Stimulated activated CD8-positive, alpha-beta memory T cell treated with anti-CD3 and anti-CD28 coated beads, Interleukin-4, amount 100 ng/mL, for 1 hour (primary cell): ENCODE results near the gene FKBP2.

Source experiments
- DNase-seq, 2 donors: peaks; one replicate each; pipeline ENCODE4 v3.0.0-alpha.2; 2020; ENCODE audit warnings: low read depth in 2 of 2, low spot score in 1 of 2

Gene FKBP2

DNA sequence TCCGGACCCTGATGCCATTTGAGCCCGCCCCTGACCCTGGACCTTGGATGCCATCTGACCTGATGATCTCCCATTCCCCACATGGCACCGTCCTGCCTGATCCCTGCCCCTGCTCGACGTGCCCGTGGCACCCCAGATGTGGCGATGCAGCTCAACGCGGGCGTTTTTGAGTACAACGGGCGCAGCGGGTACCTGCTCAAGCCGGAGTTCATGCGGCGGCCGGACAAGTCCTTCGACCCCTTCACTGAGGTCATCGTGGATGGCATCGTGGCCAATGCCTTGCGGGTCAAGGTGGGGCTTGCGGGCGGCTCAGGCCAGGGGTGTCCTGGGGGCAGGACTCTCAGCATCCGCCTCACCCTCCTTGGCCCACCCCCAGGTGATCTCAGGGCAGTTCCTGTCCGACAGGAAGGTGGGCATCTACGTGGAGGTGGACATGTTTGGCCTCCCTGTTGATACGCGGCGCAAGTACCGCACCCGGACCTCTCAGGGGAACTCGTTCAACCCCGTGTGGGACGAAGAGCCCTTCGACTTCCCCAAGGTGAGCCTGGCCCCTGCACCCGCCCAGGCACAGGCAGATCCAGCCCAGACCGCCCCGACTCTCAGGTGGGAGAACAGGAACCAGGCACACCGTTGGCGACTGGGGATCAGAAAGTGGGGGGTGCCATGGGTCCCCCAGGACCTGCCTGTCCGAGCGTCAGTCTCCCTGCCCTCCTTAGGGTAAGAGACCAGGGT lies 21.5 kb downstream of the FKBP2 start:
- no peak for DNase-seq

DNA sequence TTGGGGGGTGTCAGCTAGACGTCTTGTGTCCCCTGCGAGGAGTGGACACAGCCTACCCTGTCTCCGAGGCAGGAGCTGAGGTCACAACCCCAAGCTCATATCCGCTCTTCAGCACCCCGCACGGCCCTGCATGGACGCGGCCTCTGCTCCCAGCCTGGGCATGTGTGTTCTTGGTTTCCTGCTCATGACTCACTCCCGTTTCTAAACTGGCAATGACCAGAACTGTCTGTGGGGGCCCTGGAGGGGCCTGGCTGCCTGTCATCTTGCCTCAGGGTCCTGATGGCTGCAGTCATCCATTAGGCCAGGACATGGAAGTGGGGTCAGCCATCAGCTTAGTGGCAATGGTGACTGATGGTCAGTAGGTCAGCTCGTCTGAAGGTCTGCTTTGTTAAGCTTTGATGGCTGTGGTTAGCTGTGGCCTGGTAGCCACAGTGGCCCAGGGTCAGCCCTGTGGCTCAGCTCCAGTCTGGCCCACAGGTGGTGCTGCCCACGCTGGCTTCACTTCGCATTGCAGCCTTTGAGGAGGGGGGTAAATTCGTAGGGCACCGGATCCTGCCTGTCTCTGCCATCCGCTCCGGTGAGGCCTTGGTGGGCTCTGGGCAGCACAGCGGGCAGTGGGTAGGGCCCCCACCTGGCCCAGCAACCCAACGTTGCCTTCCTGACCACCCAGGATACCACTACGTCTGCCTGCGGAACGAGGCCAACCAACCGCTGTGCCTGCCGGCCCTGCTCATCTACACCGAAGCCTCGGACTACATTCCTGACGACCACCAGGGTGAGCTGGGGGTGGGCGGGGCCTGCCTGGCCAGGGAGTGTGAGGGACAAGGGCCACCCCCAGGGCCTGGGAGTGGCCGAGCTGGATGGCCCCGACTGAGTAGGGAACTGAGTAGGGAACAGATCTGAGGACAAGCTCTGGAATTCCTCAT lies 22.4 kb downstream of the FKBP2 start:
- no peak for DNase-seq

- DNase-seq: no peak
These were observed 23.0 kb downstream of the FKBP2 start for GRCh38 chr11:64263947-64264317.

DNA sequence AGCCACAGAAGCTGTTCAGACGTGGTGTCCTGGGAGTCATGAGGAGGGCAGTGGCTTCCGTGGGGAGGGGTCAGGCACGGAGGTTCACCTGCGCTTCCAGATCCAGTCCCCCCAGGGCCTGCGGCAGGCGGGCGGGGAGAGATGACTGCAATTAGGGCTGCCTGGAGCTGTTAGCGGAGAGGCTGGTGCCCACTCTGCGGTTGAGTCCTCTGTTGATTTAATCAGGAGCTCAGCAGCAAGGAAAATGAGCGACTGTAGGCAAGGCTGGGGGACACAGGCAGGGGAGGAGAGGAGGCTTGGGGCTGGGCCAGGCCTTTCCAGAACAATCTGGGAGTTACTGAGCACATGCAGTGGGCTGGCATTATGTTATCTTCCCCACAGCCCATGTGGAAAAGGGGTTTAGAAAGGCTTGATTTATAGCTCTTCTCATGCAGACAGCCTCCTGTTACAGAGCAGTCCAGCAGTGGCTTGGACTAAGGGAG lies 23.5 kb downstream of the FKBP2 start:
- DNase-seq: no peak

DNA sequence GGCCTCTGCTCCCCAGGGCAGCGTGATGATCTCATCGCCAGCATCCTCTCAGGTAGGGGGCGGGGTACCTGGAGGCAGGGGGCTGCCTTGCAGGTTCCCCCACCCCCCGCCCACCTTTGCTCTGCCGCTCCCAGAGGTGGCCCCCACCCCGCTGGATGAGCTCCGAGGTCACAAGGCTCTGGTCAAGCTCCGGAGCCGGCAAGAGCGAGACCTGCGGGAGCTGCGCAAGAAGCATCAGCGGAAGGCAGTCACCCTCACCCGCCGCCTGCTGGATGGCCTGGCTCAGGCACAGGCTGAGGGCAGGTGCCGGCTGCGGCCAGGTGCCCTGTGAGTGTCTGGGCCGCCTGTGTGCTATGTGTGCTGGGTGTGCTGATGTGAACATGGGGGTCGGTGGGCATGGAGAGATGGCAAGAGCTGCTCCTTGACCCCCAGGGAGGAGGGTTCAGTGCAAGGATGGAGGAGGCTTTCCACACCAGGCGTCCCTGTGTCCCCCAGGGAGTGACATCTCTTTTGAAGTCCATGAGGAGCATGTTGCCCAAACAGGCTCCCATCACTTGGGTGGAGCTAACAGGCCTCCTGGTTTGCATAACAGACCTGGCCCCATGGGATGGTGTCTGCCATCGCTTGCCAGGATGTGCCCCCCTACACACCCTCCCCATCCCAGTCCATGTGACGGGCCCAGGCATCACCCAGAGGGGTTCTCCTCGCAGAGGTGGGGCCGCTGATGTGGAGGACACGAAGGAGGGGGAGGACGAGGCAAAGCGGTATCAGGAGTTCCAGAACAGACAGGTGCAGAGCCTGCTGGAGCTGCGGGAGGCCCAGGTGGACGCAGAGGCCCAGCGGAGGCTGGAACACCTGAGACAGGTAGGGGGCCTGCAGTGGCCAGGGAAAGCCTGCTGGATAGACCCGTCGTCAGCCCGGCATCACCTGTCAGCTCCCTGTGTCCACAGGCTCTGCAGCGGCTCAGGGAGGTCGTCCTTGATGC lies 24.6 kb downstream of the FKBP2 start:
- DNase-seq: no peak

DNA sequence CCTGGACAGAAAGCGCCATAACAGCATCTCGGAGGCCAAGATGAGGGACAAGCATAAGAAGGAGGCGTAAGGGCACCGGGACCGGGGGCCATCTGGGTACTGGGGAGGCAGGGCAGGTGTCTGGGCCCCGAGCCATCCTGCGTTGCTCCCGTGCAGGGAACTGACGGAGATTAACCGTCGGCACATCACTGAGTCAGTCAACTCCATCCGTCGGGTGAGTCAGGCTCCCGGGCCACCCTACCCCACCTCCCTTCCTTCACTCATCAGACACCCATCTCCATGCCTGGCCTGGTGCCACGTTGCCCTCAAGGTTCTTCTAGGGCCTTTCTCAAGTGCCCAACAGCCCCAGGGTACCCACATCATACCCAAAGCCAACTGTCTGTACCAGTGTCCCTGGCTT lies 25.4 kb downstream of the FKBP2 start:
- DNase-seq: no peak

- no peak for DNase-seq
These were observed 26.5 kb downstream of the FKBP2 start for GRCh38 chr11:64267207-64267945.

DNA sequence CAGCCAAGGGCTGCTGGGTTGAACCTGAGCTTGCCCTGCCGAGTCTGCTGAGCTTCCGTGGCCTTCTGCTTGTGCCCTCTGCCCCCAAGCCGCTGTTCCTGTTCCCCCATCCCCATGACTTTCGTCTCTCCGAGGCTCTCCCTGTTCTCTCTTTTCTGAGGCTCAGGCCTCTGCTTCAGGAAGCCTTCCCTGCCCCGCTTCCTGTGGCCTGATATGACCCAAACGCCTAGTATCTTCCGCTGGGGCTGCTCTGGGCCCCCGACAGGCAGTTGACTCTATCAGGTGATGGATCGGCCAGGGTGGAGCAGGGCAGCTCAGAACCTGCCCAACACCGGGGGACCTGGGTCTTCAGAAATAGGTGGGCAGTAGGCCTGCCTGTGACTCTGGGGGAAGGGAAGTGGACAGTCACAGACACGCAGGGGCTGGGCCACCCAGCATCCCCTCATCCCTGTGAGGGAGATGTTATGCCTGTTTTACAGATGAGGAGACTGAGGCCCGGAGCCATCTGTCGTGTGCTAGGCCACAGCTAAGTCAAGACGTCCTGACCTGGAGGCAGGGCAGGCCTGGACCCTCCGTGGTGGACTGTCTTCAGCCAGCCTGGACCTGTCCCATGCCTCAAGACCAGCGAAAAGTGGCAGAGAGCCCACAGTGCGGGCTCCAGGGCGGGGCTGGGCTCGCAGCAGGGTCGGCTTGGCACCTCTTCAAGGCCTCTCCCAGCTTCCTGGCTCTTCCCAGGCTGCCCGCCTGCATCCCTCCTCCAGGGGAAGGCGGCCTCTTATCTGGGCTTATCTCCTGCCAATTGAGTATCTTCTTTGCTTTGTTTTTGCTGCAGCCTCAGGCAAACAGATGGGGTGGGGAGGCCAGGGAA lies 27.4 kb downstream of the FKBP2 start:
- no peak for DNase-seq

GRCh38 chr11:64268893-64269539 lies 28.1 kb downstream of the FKBP2 start:
- DNase-seq: no peak

DNA sequence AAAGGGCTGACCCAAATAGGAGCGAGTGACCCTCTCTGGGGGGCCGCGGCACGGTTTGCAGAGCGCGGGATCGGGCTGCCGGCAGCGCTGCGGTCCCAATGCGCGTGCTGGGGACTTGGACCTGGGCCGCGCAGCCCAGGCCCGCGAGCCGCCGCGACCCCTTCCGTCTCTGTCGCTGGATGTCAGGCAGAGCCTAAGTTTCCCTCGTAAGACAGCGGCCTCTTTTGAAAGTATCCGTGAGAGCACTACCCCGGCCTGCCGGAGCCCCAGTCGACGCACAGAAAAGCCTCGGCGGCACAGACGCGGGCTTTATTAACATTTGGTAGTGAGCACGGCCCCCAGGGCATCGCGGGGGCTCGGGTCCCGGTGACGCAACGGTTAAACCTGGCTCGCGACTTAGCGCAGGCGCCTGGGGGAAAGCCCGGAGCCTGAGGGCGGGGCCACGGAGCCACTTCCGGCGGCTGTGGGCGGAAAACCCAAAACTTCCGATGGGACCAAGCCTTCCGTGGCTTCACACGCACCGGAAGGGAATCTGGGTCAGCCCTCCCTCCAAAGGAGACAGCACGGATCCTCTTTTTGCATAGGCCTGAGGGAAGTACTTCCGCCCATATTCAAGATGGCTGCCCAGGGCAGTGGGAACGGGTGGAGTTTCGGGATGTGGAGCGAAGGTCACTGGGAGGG lies 28.8 kb downstream of the FKBP2 start:
- peak; percentile 93 to 95 for DNase-seq

DNA sequence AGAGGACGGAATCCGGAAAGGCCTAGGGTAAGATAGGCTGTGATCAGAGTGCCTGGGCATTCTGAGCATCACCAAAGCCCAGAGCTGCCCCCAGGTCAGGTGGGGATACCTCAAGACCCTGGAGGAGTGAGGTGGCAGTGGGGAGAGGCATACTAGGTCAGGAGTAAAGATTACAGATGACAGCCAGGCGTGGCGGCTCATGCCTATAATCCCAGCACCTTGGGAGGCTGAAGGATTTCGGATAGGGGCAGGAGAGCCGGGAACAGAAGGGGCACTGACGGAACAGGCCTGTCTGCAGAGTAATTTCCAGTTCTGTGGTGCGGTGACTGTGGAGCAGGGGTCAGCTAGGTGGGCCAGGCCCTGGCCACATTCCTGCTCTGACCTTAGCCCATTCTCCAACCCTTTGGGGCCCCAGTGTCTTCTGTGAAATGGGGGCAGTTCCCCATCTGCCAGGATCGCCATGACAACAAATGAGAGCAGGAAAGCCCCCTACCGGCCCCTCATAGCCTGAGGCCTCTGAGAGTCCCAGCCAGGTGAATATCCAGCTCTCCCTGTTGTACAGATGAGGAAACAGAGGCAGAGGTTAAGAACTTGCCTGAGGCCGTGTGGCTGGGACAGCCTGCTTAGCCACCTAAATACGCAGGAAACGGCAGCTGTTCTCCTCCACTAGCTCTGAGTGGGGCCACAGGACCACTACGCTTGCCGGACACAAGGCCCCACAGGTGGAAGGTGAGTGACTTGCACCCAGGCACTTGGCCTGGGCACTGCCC lies 34.3 kb downstream of the FKBP2 start:
- DNase-seq: no peak

- no peak for DNase-seq
These were observed 34.9 kb downstream of the FKBP2 start for GRCh38 chr11:64275841-64276240.

GRCh38 chr11:64276653-64277431 lies 35.9 kb downstream of the FKBP2 start:
- DNase-seq: no peak

GRCh38 chr11:64278576-64279190 lies 37.8 kb downstream of the FKBP2 start:
- no peak for DNase-seq

GRCh38 chr11:64281957-64282770 lies 41.3 kb downstream of the FKBP2 start:
- no peak for DNase-seq

DNA sequence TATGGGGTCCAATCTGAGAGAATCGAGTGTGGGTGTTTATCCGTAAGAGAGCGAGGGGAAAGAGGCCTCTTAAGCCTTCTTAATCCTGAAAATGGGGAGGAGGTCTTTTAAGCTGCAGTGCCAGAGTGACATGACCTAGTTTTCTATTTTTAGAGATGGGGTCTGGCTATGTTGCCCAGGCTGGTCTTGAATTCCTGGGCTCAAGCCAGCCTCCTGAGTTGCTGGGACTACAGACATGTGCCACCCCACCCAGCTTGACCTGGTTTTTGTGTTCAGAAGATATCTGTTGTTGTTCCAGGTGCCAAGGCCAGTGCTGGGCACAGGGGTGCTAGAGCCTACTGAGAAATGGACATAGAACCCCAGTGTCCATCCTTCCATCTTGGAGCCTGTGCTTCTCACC lies 42.2 kb downstream of the FKBP2 start:
- DNase-seq: no peak
